GM19455 (cell line): ENCODE data around the gene RBM38.

Experiments used
- ATAC-seq: cut with Tn5 transposase; IDR thresholded peaks from one replicate; pipeline ENCODE4 v1.9.1; 2021; ENCODE audit not compliant: unreplicated experiment

The RBM38 gene

DNA sequence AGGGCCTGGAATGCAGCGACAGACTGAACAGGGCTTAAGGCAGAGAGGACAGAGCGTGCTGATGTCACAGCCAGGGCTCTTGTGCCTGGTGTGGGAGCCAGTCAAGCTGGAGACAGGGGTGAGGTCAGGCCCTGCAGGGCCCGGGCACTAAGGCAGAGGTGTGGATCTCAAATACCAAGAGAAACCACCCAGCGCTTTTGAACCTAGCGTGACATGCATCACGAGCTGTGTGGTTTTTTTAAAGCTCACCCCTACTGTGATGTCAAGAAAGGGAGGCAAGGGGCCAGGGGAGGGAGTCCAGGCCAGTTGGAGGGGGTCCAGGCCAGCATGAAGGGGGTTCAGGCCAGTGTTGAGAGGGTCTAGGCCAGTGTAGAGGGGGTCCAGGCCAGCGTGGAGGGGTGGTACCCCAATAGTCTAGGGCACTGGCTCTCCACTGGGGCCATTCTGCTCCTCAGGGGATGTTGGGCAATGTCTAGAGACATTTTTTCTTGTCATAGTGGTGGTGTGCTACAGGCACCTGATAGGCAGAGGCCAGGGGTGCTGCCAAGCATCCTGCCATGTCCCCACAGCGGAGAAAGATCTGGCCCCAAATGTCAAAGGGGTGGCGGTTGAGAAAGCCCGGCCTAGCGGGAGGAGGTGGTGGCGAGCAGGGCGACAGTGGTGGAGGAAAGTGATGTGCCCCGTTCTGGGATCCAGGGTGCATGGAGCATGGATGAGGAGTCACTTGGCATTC lies 42.6 kb downstream of the RBM38 start:
- no peak for ATAC-seq

DNA sequence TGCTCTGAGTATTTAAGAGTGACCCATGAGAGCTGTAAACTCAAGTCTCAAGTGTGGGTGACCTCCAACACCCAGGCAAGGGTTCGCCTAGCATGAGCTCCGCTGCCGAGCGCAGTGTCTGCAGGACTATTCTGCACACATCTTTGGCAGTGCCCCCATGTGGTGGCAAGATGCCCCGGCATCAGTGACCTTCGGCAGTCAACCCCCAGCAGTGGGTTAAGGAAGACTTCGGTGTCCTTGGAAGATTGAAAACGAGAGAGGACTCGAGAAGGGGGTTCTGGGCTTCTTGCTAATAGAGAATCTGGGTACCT lies 43.1 kb downstream of the RBM38 start:
- ATAC-seq, result no peak

DNA sequence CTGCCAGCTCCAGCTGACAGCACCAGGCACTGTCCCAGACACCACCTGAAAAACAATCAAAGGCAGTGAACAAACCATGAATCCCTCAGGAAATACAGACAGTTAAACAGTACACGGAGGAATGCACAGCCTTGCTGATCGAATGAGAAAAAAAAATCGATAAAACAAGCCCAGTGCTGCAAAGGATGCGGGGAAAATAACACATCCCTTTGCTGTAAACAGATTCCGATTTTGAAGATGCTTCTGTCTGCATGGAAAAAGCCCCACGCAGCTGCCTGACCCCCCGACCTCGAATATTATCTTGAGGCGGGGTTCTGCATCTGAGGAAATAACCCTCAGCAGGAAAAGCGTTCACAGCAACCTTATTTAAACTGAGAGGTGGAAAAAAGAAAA lies 43.9 kb downstream of the RBM38 start:
- no peak for ATAC-seq

GRCh38 chr20:57435498-57436222 lies 44.5 kb downstream of the RBM38 start:
- no peak for ATAC-seq

- ATAC-seq, result no peak
These were observed 45.0 kb downstream of the RBM38 start for GRCh38 chr20:57436223-57436545.

GRCh38 chr20:57437267-57437666 lies 46.1 kb downstream of the RBM38 start:
- ATAC-seq, result no peak

DNA sequence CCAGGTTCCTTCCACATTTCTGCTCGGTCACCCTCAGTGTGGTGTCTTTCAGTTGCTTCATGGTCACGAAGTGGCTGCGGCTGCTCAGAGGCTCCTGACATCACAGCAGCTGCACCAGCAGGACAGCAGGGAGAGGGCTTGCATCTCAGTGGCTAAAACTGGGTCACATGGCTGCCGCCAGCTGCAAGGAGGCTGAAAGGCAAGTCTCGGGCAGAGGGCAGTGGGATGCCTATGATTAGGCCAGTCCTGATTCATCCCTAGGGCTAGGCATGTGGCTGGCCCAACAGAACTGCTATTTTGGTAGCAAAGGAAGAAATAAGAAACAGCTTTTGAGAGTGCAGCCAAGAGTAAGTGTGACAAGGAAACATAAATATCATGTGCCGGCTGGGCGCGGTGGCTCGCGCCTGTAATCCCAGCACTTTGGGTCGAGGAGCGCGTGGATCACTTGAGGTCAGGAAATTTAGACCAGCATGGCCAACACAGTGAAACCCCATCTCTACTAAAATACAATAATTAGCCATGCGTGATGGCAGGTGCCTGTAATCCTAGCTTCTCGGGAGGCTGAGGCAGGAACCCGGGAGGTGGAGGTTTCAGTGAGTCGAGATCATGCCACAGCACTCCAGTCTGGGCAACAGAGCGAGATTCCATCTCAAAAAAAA lies 46.6 kb downstream of the RBM38 start:
- no peak for ATAC-seq

- no peak for ATAC-seq
These were observed 47.4 kb downstream of the RBM38 start for GRCh38 chr20:57438552-57438951.

DNA sequence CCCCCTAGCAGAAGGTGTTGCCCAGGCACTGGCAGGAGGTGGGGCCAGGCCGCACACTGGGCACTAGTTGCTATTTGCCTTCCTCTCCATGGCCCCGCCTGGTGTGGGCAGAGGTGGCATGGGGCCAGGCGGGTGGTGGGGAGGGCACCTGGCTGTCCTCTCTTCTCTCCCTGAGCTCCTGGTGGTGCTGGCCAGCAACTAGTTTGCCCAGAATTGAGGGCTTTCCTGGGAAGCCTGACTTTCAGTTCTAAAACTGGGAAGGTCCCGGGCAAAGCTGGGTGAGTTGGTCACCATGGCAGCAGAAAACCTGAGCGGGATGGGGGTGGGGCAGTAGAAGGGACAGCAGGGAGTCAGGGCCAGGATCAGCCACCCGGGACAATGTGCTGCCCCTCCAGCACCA lies 48.2 kb downstream of the RBM38 start:
- ATAC-seq, result no peak

- no peak for ATAC-seq
These were observed 48.8 kb downstream of the RBM38 start for GRCh38 chr20:57439993-57440392.

- no peak for ATAC-seq
These were observed 49.7 kb downstream of the RBM38 start for GRCh38 chr20:57440678-57441509.

- no peak for ATAC-seq
These were observed 50.4 kb downstream of the RBM38 start for GRCh38 chr20:57441510-57442154.

GRCh38 chr20:57442158-57442887 lies 51.1 kb downstream of the RBM38 start:
- ATAC-seq, result no peak

DNA sequence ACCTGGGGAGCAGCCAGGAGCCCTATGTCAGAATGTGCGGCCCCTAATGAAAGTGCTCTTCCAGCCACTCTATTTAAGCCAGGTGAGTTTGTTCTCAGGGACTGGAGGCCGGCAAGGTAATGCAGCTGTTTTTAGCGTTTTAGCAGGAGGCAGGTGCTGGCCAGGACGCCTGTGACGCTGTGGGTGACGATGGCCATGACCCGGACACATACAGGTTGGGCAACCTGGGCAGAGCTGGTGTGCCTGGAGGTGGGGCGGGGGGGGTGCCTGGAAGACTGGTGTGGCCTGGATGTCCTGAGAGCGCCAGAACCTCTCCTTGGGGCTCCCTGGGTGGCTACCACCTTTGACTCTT lies 51.7 kb downstream of the RBM38 start:
- ATAC-seq, result no peak

- ATAC-seq, result no peak
These were observed 52.4 kb downstream of the RBM38 start for GRCh38 chr20:57443349-57444265.

DNA sequence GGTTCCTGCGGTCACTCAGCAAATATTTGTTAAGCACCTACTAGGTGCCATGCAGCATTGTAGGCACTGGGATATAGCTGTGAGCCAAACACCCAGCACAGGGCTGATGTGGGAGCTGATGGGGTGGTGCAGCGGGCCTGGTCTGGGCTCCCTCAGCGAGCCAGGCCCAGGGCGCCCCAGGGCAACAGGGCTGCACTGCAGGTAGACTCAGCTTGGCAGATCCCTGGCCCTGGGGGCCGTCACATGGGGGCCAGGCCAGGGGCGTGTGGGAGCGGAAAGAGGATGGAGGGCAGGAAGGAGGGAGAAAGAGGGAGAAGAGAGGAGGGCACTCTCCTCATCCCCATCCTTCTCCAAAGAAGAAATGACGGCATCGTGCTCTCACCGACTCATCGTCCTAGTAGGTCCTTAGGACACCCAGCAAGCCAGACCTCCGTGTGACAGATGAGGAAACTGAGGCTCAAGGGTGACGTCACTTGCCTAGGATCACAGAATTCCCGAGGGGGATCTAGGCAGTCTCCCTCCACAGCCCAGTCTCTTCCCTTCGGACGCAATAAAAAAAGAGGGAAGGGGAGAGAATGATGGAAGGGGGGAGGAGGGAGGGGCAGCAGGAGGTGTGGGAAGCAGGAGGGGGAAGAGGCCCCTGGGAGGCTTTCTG lies 53.3 kb downstream of the RBM38 start:
- ATAC-seq, result no peak

GRCh38 chr20:57445298-57445697 lies 54.1 kb downstream of the RBM38 start:
- no peak for ATAC-seq

DNA sequence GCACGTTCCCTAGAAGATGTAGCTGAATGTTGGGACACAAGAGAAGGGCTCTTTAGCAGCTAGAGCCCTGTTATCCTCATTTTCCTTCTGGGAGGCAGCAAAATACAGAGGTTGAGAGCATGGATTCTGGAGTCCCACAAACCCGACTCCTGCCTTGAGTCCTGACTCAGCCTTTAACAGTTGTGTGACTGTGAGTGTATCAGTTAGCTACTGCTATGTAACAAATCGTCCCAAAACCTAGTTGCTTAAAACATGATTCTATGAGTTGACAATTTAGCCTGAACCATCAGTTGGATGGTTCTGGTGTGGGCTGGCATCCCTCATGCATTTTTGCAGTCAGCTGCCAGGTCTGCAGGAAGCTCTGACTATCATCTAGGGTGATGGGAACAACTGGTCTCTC lies 54.6 kb downstream of the RBM38 start:
- no peak for ATAC-seq

GRCh38 chr20:57448764-57449354 lies 57.7 kb downstream of the RBM38 start:
- ATAC-seq, result no peak
